HFFc6 (cell line): ENCODE measurements around the gene TRIM45. TPM values are rescaled to one million over a fixed set of nuclear protein-coding genes. Genes with fewer than 3 reads are reported as not detected.
"Not testable (repeated sequence)": the region's sequence is repeated elsewhere in the genome, so short reads cannot be mapped to it uniquely, and the experiment has no call there.

Experiments used
- DNase-seq: peaks from one replicate; pipeline ENCODE4 v3.0.0-alpha.2; 2018
- H3K27ac Mint-ChIP-seq: 2 replicates; pipeline ENCODE4 v1.8.0; 2020; ENCODE audit warnings: mild to moderate bottlenecking, mixed read lengths
- H3K27me3 Mint-ChIP-seq: 2 replicates; pipeline ENCODE4 v1.8.0; 2021; ENCODE audit warnings: mild to moderate bottlenecking, moderate library complexity, mixed read lengths; ENCODE audit not compliant: insufficient read depth
- H3K36me3 Mint-ChIP-seq: 2 replicates; pipeline ENCODE4 v1.8.0; 2021; ENCODE audit warnings: low read depth, mixed read lengths
- H3K4me1 Mint-ChIP-seq: 2 replicates; pipeline ENCODE4 v1.8.0; 2020; ENCODE audit warnings: low read depth, mixed read lengths
- H3K4me3 Mint-ChIP-seq: 2 replicates; pipeline ENCODE4 v1.8.0; 2020; ENCODE audit warnings: mild to moderate bottlenecking, moderate library complexity, mixed read lengths
- H3K9me3 Mint-ChIP-seq: 2 replicates; pipeline ENCODE4 v1.8.0; 2020; ENCODE audit warnings: mild to moderate bottlenecking, mixed read lengths
- CTCF ChIP-seq: fragments of 200-600 bp; sonication (generic); IDR thresholded peaks from 2 replicates; pipeline ENCODE4 v1.5.0; 2021; ENCODE audit warnings: antibody characterized with exemption, mild to moderate bottlenecking
- total RNA-seq, 6 experiments: library from RNA; stranded (reverse); fragmentation: NEBNext Ultra II Directional; extraction: Animal tissue kit (Norgen Biotek cat#: 25700); gene quantifications; 2 replicates in 1 of 6; 3 replicates in 5 of 6; pipeline ENCODE4 v1.2.3, GENCODE V29; 2021

The TRIM45 gene
- total RNA-seq, 6 experiments from 2014 or later = 2.1 to 4.4 (median 3.6) TPM

GRCh38 chr1:117122330-117123025 lies 929 bp upstream of the TRIM45 start:
- Mint-ChIP-seq H3K4me1 (peaks cover 14% of the 10 kb centered on the region), H3K27ac (peak overlapping the region; percentile 95), H3K9me3 (no peaks in the 10 kb centered on the region), H3K4me3 (peak overlapping the region; percentile 89), H3K27me3 (no peaks in the 10 kb centered on the region; the same call in 1 of the 2 replicates), H3K36me3 (no peaks in the 10 kb centered on the region)
- peak; percentile 54; the same call in 1 of the 2 replicates for TF ChIP-seq CTCF
- no peak for DNase-seq

- no peaks in the 10 kb centered on the region for H3K27me3 Mint-ChIP-seq
These were observed 568 bp downstream of the TRIM45 start for GRCh38 chr1:117120774-117121588.

GRCh38 chr1:117119144-117119543 lies 2.4 kb downstream of the TRIM45 start:
- H3K27me3 Mint-ChIP-seq, DNase-seq, H3K9me3 Mint-ChIP-seq, H3K36me3 Mint-ChIP-seq, H3K4me3 Mint-ChIP-seq, H3K27ac Mint-ChIP-seq: not testable (repeated sequence)
- peaks cover 16% of the 10 kb centered on the region for H3K4me1 Mint-ChIP-seq

More at GRCh38 chr1:117120774-117121588, 568 bp downstream of the TRIM45 start:
- H3K27ac Mint-ChIP-seq = peak overlapping the region; percentile 95
- TF ChIP-seq CTCF = no peak
- H3K4me1 Mint-ChIP-seq = peaks cover 16% of the 10 kb centered on the region
- peak overlapping the region; percentile 89 for H3K4me3 Mint-ChIP-seq
- H3K36me3 Mint-ChIP-seq = no peaks in the 10 kb centered on the region
- DNase-seq = peak; percentile 34
- no peaks in the 10 kb centered on the region for H3K9me3 Mint-ChIP-seq

- no peaks in the 10 kb centered on the region for H3K9me3 Mint-ChIP-seq
- no peak for DNase-seq
- no peaks in the 10 kb centered on the region for H3K36me3 Mint-ChIP-seq
- no peak for TF ChIP-seq CTCF
- no peak overlapping the region for H3K27ac Mint-ChIP-seq
- no peak overlapping the region for H3K4me3 Mint-ChIP-seq
- peaks cover 16% of the 10 kb centered on the region for H3K4me1 Mint-ChIP-seq
- H3K27me3 Mint-ChIP-seq = no peaks in the 10 kb centered on the region
These were observed 3.4 kb downstream of the TRIM45 start for GRCh38 chr1:117118137-117118536.

- DNase-seq = no peak
- no peaks in the 10 kb centered on the region for H3K27me3 Mint-ChIP-seq
- peaks cover 16% of the 10 kb centered on the region for H3K4me1 Mint-ChIP-seq
- no peak for TF ChIP-seq CTCF
- H3K36me3 Mint-ChIP-seq = no peaks in the 10 kb centered on the region
- no peak overlapping the region for H3K4me3 Mint-ChIP-seq
- H3K9me3 Mint-ChIP-seq = no peaks in the 10 kb centered on the region
- H3K27ac Mint-ChIP-seq = no peak overlapping the region
These were observed 3.9 kb downstream of the TRIM45 start for GRCh38 chr1:117117697-117118096.

GRCh38 chr1:117116784-117117130 lies 4.8 kb downstream of the TRIM45 start:
- no peak for DNase-seq
- TF ChIP-seq CTCF = no peak
- H3K9me3 Mint-ChIP-seq = no peaks in the 10 kb centered on the region
- H3K4me1 Mint-ChIP-seq = peaks cover 16% of the 10 kb centered on the region
- H3K27ac Mint-ChIP-seq = no peak overlapping the region
- no peaks in the 10 kb centered on the region for H3K36me3 Mint-ChIP-seq
- H3K27me3 Mint-ChIP-seq = no peaks in the 10 kb centered on the region
- H3K4me3 Mint-ChIP-seq = no peak overlapping the region
